Activated CD8-positive, alpha-beta T cell treated with anti-CD3 and anti-CD28 coated beads, Interleukin-2, amount 10 ng/mL, durations not matched to agents 7 days and 5 days (primary cell): Measurements from ENCODE around the gene UBAC2. TPM values are rescaled to one million over a fixed set of nuclear protein-coding genes. Genes with fewer than 3 reads are reported as not detected.

Experiments used
- ATAC-seq: fragments of 150-1000 bp; cut with Tn5 transposase; one replicate; pipeline ENCODE4 v1.10.0; 2021; ENCODE audit warnings: moderate library complexity
- CTCF ChIA-PET: fragments of 350-600 bp; sonication (Branson Sonifier 250); formaldehyde crosslinking; loops from one replicate; lab custom pipeline; 2021; ENCODE audit warnings: antibody characterized with exemption; lab: Charles Lee
- POLR2A ChIA-PET: fragments of 350-600 bp; sonication (Branson Sonifier 250); formaldehyde crosslinking; loops from one replicate; lab custom pipeline; 2021; ENCODE audit warnings: antibody characterized with exemption; lab: Charles Lee
- DNase-seq: peaks from one replicate; pipeline ENCODE4 v3.0.0-alpha.2; 2020
- H3K27ac Mint-ChIP-seq: one replicate; pipeline ENCODE4 v1.8.0; 2021; ENCODE audit warnings: mild to moderate bottlenecking, mixed read lengths
- H3K27me3 Mint-ChIP-seq: one replicate; pipeline ENCODE4 v1.8.0; 2021; ENCODE audit warnings: low read depth, mixed read lengths
- H3K36me3 Mint-ChIP-seq: one replicate; pipeline ENCODE4 v1.8.0; 2021; ENCODE audit warnings: low read depth, mixed read lengths
- H3K4me1 Mint-ChIP-seq: one replicate; pipeline ENCODE4 v1.8.0; 2021; ENCODE audit warnings: low read depth, mixed read lengths
- H3K4me3 Mint-ChIP-seq: one replicate; pipeline ENCODE4 v1.8.0; 2021; ENCODE audit warnings: mild to moderate bottlenecking, mixed read lengths
- H3K9me3 Mint-ChIP-seq: one replicate; pipeline ENCODE4 v1.8.0; 2022; ENCODE audit warnings: mixed read lengths; ENCODE audit not compliant: insufficient read depth
- total RNA-seq, 2 experiments: library from RNA; stranded (reverse); gene quantifications; one replicate each; pipeline ENCODE4 v1.2.3, GENCODE V29; 2021

UBAC2 gene
- total RNA-seq, 2 experiments from 2014 or later = 67.4 to 71.2 TPM

DNA sequence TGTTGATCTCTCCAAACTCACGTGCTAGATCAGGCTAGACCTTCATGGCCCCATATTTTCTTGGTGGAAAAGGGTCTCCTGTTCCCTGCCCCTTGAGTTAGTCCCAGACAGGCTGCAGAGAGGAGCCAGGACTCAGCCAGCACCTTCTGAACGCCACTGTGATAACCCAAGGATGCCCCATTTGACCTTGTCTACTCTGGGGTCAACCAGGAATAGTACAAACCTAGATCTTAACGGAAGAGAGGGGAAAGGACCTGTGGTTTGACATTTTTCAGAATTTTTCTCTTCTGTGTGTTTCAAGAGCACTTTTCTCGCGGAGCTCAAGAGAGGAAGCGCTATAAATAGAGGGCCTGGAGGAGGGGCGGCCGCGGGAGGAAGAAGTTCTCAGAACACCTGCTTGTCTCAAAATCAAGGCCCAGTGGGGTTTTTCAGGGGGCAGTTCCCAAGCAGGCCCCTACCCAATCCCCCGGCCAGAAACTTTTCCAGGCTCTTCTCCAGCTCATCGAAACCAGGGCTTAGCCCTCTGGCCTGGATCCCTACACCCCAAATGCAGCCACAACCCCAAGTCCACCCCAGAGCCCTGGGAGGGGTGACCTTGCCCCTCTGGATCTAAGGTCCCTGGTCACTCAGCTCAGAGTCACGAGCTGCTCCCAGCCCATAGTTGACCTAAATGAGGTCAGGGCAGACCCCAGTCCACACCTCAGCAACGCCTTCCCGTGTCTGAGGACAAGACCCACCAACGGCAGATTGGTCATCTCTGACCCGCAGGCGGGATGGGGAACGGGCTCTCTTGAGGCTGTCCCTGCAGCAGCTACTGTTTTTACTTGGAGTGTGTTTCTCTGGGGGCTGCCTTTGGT, 225.1 kb downstream of the UBAC2 start:
- ATAC-seq (peak; percentile 64), DNase-seq (peak; percentile 78)
- Mint-ChIP-seq H3K4me1 (peaks cover 75% of the 10 kb centered on the region), H3K27ac (peak overlapping the region; percentile 89), H3K4me3 (peak overlapping the region; percentile 64), H3K9me3 (no peaks in the 10 kb centered on the region), H3K36me3 (peaks cover 4% of the 10 kb centered on the region), H3K27me3 (no peaks in the 10 kb centered on the region)
- POLR2A ChIA-PET = interaction anchor here (0.6 to 1.9 kb wide), 8 partner anchors 9 to 226 kb away, joined by 3 to 7 read pairs (median 4); no protein-coding TSS in a partner anchor
- CTCF ChIA-PET = interaction anchor here (0.6 to 11.6 kb wide), 12 partner anchors 9 to 249 kb away, joined by 3 to 170 read pairs (median 5); no protein-coding TSS in a partner anchor

DNA sequence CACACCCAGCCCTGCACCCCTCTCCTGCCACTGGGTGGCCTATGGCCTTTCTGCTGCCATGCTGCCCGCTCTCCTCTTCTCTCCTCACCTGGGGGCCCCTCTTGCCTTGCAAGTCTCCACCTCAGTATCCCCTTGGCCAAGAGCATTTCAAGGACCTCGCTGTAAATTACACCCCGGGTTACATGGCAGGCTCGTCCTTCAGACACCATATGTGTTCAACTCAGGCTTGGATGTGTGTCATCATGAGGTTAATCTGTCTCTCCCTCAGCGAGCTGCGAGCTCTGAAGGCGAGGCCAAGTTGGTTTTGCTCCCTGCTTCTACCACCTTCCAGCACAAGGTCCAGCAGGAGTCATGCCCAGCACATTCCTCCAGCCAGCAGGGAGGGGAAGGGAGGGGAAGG, 225.8 kb downstream of the UBAC2 start:
- Mint-ChIP-seq H3K9me3 (no peaks in the 10 kb centered on the region), H3K4me1 (peaks cover 75% of the 10 kb centered on the region), H3K36me3 (peaks cover 4% of the 10 kb centered on the region), H3K27me3 (no peaks in the 10 kb centered on the region), H3K27ac (peak overlapping the region; percentile 89), H3K4me3 (no peak overlapping the region)
- peak; percentile 21 for DNase-seq
- ATAC-seq = no peak
- CTCF ChIA-PET = interaction anchor here (0.9 to 11.6 kb wide), 6 partner anchors 9 to 250 kb away, joined by 3 to 170 read pairs (median 6); no protein-coding TSS in a partner anchor
- POLR2A ChIA-PET = interaction anchor here (1.2 to 1.9 kb wide), 3 partner anchors 8 to 13 kb away, joined by 4 to 7 read pairs (median 6); no protein-coding TSS in a partner anchor

DNA sequence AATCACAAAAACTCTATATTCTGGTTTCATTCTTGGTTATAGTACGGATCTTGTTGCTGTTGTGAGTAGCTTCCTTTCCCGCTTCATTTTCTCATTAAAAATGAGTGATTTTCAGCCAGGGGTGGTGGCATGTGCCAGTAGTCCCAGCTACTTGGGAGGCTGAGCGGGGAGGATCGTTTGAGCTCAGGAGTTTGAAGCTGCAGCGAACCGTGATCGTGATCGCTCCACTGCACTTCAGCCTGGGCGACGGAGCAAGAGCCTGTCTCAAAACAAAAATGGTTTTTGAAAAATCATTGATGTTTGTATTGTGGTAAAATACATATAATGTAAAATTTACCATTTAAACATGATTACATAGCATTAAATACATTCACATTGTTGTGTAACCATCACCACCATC, 229.0 kb downstream of the UBAC2 start:
- peaks cover 4% of the 10 kb centered on the region for H3K36me3 Mint-ChIP-seq
- no peaks in the 10 kb centered on the region for H3K9me3 Mint-ChIP-seq
- ChIA-PET CTCF (interaction anchor here (1.3 kb wide), 1 partner anchor 253 kb away, joined by 4 read pairs; no protein-coding TSS in a partner anchor), POLR2A (no interaction called here)
- DNase-seq (no peak), ATAC-seq (no peak)
- no peaks in the 10 kb centered on the region for H3K27me3 Mint-ChIP-seq
- no peak overlapping the region for H3K27ac Mint-ChIP-seq
- no peak overlapping the region for H3K4me3 Mint-ChIP-seq
- peaks cover 75% of the 10 kb centered on the region for H3K4me1 Mint-ChIP-seq

DNA sequence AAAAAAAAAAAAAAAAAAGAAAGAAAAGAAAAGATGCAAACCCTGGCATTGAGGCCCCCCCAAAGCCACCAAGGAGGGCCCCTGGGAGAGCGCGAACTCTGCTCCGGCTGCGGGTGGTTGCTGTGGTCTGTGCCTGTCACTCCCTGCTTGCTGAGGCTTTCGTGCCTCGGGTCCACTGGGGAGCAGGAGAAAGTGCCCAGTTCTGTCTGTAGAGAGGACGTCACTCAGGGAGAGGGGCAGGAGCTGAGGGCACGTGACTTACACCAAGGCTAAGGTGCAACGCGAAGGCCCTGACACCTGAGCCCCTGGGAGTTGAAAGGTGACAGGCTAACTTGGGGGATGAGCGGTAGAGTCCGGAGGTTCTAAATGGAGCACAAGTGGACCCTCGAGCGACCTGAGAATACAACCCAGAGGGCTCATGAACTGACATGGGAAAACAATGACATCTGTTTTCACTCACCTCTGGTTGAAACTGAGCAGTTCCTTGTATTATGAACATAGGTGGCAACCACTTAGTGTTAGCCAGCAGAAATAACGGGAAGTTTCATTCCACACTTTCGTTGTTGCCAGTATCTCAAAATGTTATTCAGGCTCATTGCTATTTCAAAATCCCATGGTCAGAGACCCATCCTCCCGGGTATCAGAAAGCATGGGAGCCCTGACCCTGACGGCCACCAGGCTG, 231.4 kb downstream of the UBAC2 start:
- H3K9me3 Mint-ChIP-seq = no peaks in the 10 kb centered on the region

DNA sequence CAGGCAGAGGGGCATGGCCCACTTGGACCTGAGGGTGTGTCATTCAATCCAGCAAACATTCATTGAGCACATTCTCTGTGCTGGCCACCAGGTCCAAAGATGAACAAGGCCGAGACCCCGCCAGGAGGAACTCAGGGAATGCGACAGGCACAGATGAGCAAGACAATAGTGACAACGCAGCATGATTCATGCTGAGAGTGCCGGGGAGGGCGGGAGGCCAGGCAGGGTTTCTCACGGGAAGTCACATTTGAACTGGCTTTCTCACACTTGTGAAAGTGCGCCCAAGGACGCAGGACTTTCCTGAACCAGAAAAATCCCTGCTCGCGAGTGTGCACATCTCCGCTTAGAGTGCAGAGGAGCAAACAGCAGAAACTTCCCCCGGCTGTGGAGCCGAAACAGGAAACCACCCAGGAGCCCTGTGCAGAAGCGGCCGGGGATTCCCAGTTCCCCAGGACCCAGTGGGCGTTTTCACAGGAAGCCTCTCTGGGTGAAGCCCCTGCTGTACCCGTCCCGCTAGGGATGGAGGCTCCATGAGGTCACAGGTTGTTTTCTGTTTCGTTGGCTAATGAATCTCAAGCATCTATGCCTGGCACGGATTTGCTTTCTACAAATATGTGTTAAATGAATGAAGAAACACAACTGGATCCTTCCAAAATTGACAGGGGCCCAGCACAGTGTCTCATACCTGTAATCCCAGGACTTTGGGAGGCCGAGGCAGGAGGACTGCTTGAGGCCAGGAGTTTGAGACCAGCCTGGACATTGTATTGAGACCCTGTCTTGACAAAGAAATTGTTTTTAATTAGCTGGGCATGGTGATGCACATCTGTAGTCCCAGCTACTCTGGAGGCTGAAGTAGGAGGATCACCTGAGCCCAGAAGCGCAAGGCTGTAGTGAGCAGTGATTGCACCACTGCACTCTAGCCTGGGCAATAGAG, 232.2 kb downstream of the UBAC2 start:
- Mint-ChIP-seq H3K4me1 (peaks cover 77% of the 10 kb centered on the region), H3K36me3 (peaks cover 2% of the 10 kb centered on the region), H3K27ac (peak overlapping the region; percentile 82), H3K9me3 (no peaks in the 10 kb centered on the region), H3K27me3 (no peaks in the 10 kb centered on the region), H3K4me3 (peak overlapping the region; percentile 53)
- POLR2A ChIA-PET = interaction anchor here (0.6 to 2.4 kb wide), 2 partner anchors 149 to 232 kb away, joined by 4 to 8 read pairs; partner anchors contain the start of gene UBAC2
- ATAC-seq (peak; percentile 40), DNase-seq (peak; percentile 75)
- CTCF ChIA-PET = interaction anchor here (2.2 to 9.1 kb wide), 7 partner anchors 12 to 256 kb away, joined by 17 to 346 read pairs (median 48); partner anchors contain the start of gene TM9SF2

More for the DNA sequence above, 231.4 kb downstream of the UBAC2 start:
- peaks cover 4% of the 10 kb centered on the region for H3K36me3 Mint-ChIP-seq
- no peak for ATAC-seq
- ChIA-PET POLR2A (interaction anchor here (0.5 kb wide), 1 partner anchor 906 kb away, joined by 3 read pairs; no protein-coding TSS in a partner anchor), CTCF (no interaction called here)
- no peaks in the 10 kb centered on the region for H3K27me3 Mint-ChIP-seq
- peaks cover 77% of the 10 kb centered on the region for H3K4me1 Mint-ChIP-seq
- H3K4me3 Mint-ChIP-seq = peak overlapping the region; percentile 53
- peak; percentile 25 for DNase-seq
- peak overlapping the region; percentile 82 for H3K27ac Mint-ChIP-seq

DNA sequence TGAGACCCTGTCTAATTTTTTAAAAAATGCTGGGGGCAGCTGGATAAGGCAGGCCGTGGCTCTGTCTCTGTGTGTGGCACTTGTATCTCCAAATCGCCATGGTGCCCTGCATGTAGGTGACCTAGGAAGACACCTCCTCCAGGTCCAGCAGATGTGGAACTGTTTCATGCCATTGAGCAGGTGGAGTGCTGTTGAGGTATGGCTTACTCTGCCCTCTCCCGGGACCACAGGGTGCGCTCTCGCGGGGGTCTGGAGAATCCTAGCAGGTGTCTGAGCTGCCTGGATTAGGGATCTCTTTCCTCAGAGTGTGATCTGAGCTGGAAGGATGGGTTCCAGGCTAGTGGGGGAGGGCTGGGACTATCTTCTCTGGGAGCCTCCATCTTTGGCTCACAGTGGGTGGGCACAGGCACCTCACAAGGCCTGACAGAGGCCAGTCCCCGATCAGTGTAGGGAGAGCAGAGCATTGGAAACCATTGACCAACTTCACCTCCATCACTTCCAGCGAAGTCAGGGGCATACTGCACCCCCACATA, 233.0 kb downstream of the UBAC2 start:
- Mint-ChIP-seq H3K4me1 (peaks cover 80% of the 10 kb centered on the region), H3K27ac (peak overlapping the region; percentile 82), H3K4me3 (peak overlapping the region; percentile 53), H3K9me3 (no peaks in the 10 kb centered on the region), H3K27me3 (peaks cover 2% of the 10 kb centered on the region), H3K36me3 (no peaks in the 10 kb centered on the region)
- ChIA-PET CTCF (interaction anchor here (0.8 to 9.1 kb wide), 17 partner anchors 13 to 256 kb away, joined by 3 to 346 read pairs (median 23); partner anchors contain the start of genes GPR18 and TM9SF2), POLR2A (interaction anchor here (0.6 to 2.4 kb wide), 5 partner anchors 8 to 233 kb away, joined by 3 to 8 read pairs (median 4); partner anchors contain the start of gene UBAC2)
- DNase-seq (no peak), ATAC-seq (no peak)

DNA sequence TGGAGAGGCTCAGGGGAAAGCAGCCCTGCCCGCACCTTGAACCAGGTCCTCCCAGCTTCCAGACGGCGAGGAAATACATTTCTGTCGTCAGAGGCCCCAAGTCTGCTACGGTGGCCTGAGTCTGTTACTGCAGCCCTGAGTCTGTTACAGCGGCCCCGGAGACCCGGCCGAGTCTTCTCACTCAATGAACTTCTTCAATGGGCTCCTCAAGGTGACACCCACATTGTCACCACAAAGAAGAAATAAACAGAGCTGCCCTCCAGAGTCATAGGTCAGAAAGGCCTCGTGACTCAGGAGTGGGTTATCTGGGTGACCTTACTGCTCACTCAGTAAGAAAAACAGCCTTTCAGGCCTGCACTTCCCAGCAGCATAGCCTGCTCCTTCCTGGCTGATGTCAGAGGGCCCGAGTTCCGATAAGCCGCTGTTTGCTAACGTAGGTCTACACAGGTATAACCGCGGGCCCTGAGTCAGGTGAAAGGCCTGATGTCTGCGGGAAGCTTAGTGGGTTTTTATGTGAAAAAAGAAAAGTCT, 233.7 kb downstream of the UBAC2 start:
- CTCF ChIA-PET = interaction anchor here (0.6 to 9.1 kb wide), 23 partner anchors 14 to 257 kb away, joined by 3 to 346 read pairs (median 17); partner anchors contain the start of genes GPR18, GPR183, TM9SF2 and UBAC2
- H3K27me3 Mint-ChIP-seq = peaks cover 5% of the 10 kb centered on the region
- peaks cover 80% of the 10 kb centered on the region for H3K4me1 Mint-ChIP-seq
- H3K36me3 Mint-ChIP-seq = no peaks in the 10 kb centered on the region
- no peaks in the 10 kb centered on the region for H3K9me3 Mint-ChIP-seq
- ATAC-seq (peak; percentile 66), DNase-seq (peak; percentile 78)
- H3K4me3 Mint-ChIP-seq = peak overlapping the region; percentile 32
- POLR2A ChIA-PET = interaction anchor here (0.7 to 2.4 kb wide), 8 partner anchors 9 to 234 kb away, joined by 3 to 8 read pairs (median 4); partner anchors contain the start of genes CLYBL and UBAC2
- peak overlapping the region; percentile 82 for H3K27ac Mint-ChIP-seq

DNA sequence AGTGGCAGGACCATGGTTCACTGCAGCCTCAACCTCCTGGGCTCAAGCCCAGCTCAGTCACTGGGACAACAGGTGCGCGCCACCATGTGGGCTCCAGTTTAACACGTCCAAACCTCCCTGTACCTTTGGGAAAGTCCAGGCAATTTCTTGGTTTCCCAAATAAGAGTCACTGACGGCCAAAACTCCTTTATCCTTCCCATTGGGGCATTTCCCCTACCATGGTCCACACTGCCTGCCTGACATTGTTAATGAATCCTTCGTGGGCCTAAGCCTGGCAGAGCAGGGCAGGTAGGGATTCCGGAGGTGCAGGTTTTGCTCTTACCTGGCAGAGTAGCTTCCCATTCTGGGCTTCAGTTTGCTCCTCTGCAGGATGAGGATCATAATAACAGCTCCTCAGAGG, 234.5 kb downstream of the UBAC2 start:
- ChIA-PET CTCF (interaction anchor here (0.6 to 9.1 kb wide), 31 partner anchors 13 to 258 kb away, joined by 3 to 346 read pairs (median 17); partner anchors contain the start of genes GPR18, GPR183, TM9SF2 and UBAC2), POLR2A (interaction anchor here (0.7 to 2.4 kb wide), 9 partner anchors 10 to 235 kb away, joined by 3 to 8 read pairs (median 5); partner anchors contain the start of genes CLYBL and UBAC2)
- no peak for ATAC-seq
- H3K27ac Mint-ChIP-seq = peak overlapping the region; percentile 53
- no peaks in the 10 kb centered on the region for H3K36me3 Mint-ChIP-seq
- peaks cover 74% of the 10 kb centered on the region for H3K4me1 Mint-ChIP-seq
- no peaks in the 10 kb centered on the region for H3K9me3 Mint-ChIP-seq
- peaks cover 11% of the 10 kb centered on the region for H3K27me3 Mint-ChIP-seq
- DNase-seq = no peak
- no peak overlapping the region for H3K4me3 Mint-ChIP-seq

DNA sequence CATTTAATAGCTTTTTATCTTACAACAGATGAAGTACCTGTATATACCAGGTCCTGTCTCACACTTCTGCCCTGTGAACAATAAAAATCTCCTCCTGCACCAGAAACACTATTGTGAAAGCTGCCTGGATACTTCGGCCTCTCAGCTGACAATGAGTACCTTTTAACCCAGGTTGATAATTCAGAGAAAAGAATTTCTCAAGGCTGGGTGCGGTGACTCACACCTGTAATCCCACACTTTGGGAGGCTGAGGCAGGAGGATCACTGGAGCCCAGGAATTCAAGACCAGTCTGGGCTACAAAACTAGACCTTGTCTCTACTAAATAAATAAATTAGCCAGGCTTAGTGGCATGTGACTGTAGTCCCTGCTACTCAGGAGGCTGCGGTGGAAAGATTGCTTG, 235.3 kb downstream of the UBAC2 start:
- Mint-ChIP-seq H3K4me1 (peaks cover 67% of the 10 kb centered on the region), H3K27me3 (peaks cover 17% of the 10 kb centered on the region), H3K4me3 (no peak overlapping the region), H3K27ac (no peak overlapping the region), H3K9me3 (no peaks in the 10 kb centered on the region), H3K36me3 (no peaks in the 10 kb centered on the region)
- CTCF ChIA-PET = interaction anchor here (0.8 to 9.1 kb wide), 51 partner anchors 12 to 408 kb away, joined by 3 to 346 read pairs (median 9); partner anchors contain the start of genes GPR183, TM9SF2 and UBAC2
- ATAC-seq (no peak), DNase-seq (no peak)
- POLR2A ChIA-PET = interaction anchor here (0.7 to 2.0 kb wide), 5 partner anchors 10 to 166 kb away, joined by 3 to 8 read pairs (median 4); no protein-coding TSS in a partner anchor
